SK-N-SH treated with all-trans-retinoic acid at 6 μM for 48 hours (cell line): Measurements from ENCODE around the gene DPP10.

Source experiments
- ATAC-seq: fragments of 200-7000 bp; cut with Tn5 transposase; 3 replicates; pipeline ENCODE4 v1.9.1; 2020; ENCODE audit warnings: mild to moderate bottlenecking, moderate library complexity
- ARNTL ChIP-seq: fragments of 450-650 bp; formaldehyde crosslinking; IDR thresholded peaks from 2 replicates; pipeline ENCODE4 v1.5.0; 2020; ENCODE audit warnings: low read depth, mild to moderate bottlenecking, moderate library complexity, borderline replicate concordance
- BACH2 ChIP-seq: fragments of 250-450 bp; sonication (Bioruptor Pico); IDR thresholded peaks from 2 replicates; pipeline ENCODE4 v1.9.0; 2021; ENCODE audit warnings: mild to moderate bottlenecking, borderline replicate concordance
- CREB5 ChIP-seq: fragments of 250-450 bp; sonication (Bioruptor Pico); IDR thresholded peaks from 2 replicates; pipeline ENCODE4 v1.5.1; 2020; ENCODE audit warnings: low read depth, mild to moderate bottlenecking, moderate library complexity
- CSDC2 ChIP-seq: fragments of 250-450 bp; sonication (Bioruptor Pico); IDR thresholded peaks from 2 replicates; pipeline ENCODE4 v1.5.0; 2020; ENCODE audit warnings: mild to moderate bottlenecking, moderate library complexity
- ESRRG ChIP-seq: fragments of 250-450 bp; sonication (Bioruptor Pico); IDR thresholded peaks from 2 replicates; pipeline ENCODE4 v1.6.1; 2021; ENCODE audit warnings: mild to moderate bottlenecking
- GLIS3 ChIP-seq: fragments of 250-450 bp; sonication (Bioruptor Pico); IDR thresholded peaks from 2 replicates; pipeline ENCODE4 v1.5.0; 2020; ENCODE audit warnings: mild to moderate bottlenecking, moderate library complexity
- ISL1 ChIP-seq: fragments of 250-450 bp; sonication (Bioruptor Pico); IDR thresholded peaks from 2 replicates; pipeline ENCODE4 v2.1.2; 2022; ENCODE audit warnings: mild to moderate bottlenecking, moderate library complexity
- OSR1 ChIP-seq: fragments of 250-450 bp; sonication (Bioruptor Pico); IDR thresholded peaks from 2 replicates; pipeline ENCODE4 v1.8.0; 2022; ENCODE audit warnings: moderate library complexity, mild to moderate bottlenecking, inconsistent platforms
- RARB ChIP-seq: fragments of 250-450 bp; sonication (Bioruptor Pico); IDR thresholded peaks from 2 replicates; pipeline ENCODE4 v1.8.0; 2021; ENCODE audit warnings: mild to moderate bottlenecking, moderate library complexity
- SNAI2 ChIP-seq: fragments of 250-450 bp; sonication (Bioruptor Pico); IDR thresholded peaks from 2 replicates; pipeline ENCODE4 v1.5.0; 2020; ENCODE audit warnings: mild to moderate bottlenecking, moderate library complexity
- TCF4 ChIP-seq: fragments of 250-450 bp; sonication (Bioruptor Pico); IDR thresholded peaks from 2 replicates; pipeline ENCODE4 v1.8.0; 2021; ENCODE audit warnings: mild to moderate bottlenecking, moderate library complexity, borderline replicate concordance
- TOX ChIP-seq: fragments of 250-450 bp; sonication (Bioruptor Pico); IDR thresholded peaks from 2 replicates; pipeline ENCODE4 v1.8.0; 2021; ENCODE audit warnings: mild to moderate bottlenecking, moderate library complexity, borderline replicate concordance
- ZC3H10 ChIP-seq: fragments of 250-450 bp; sonication (Bioruptor Pico); IDR thresholded peaks from 2 replicates; pipeline ENCODE4 v1.5.1; 2021; ENCODE audit warnings: mild to moderate bottlenecking, moderate library complexity
- ZFP3 ChIP-seq: fragments of 250-450 bp; sonication (Bioruptor Pico); IDR thresholded peaks from 2 replicates; pipeline ENCODE4 v1.5.0; 2020; ENCODE audit warnings: mild to moderate bottlenecking, moderate library complexity
- ZFP30 ChIP-seq: fragments of 450-650 bp; formaldehyde crosslinking; IDR thresholded peaks from 2 replicates; pipeline ENCODE4 v1.5.0; 2022; ENCODE audit warnings: mild to moderate bottlenecking, moderate library complexity
- ZNF565 ChIP-seq: fragments of 450-650 bp; formaldehyde crosslinking; conservative IDR thresholded peaks from 2 replicates; pipeline ENCODE4 v1.5.0; 2020; ENCODE audit warnings: low read depth, mild to moderate bottlenecking, moderate library complexity
- ZNF70 ChIP-seq: fragments of 450-650 bp; formaldehyde crosslinking; IDR thresholded peaks from 2 replicates; pipeline ENCODE4 v1.5.0; 2020; ENCODE audit warnings: mild to moderate bottlenecking, moderate library complexity
- ZNF8 ChIP-seq: fragments of 450-650 bp; formaldehyde crosslinking; IDR thresholded peaks from 2 replicates; pipeline ENCODE4 v1.5.0; 2020; ENCODE audit warnings: mild to moderate bottlenecking, moderate library complexity
- TF ChIP-seq, protein P1 (sequence below): fragments of 250-450 bp; sonication (Bioruptor Pico); IDR thresholded peaks from 2 replicates; pipeline ENCODE4 v1.8.0; 2021; ENCODE audit warnings: low read depth, mild to moderate bottlenecking, moderate library complexity, borderline replicate concordance
- TF ChIP-seq, protein P2 (sequence below): fragments of 250-450 bp; sonication (Bioruptor Pico); IDR thresholded peaks from 2 replicates; pipeline ENCODE4 v1.8.0; 2020; ENCODE audit warnings: mild to moderate bottlenecking, moderate library complexity, borderline replicate concordance
- TF ChIP-seq, protein P3 (sequence below): fragments of 250-450 bp; sonication (Bioruptor Pico); IDR thresholded peaks from 2 replicates; pipeline ENCODE4 v1.5.1; 2021; ENCODE audit warnings: mild to moderate bottlenecking, moderate library complexity

Gene DPP10

GRCh38 chr2:115374981-115375380 is 932.5 kb downstream of the DPP10 start:
- TF ChIP-seq ZNF8 (CRISPR knock-in tag) (no peak), RARB (CRISPR knock-in tag) (no peak), ARNTL (CRISPR knock-in tag) (no peak), ZC3H10 (CRISPR knock-in tag) (no peak), ZNF70 (CRISPR knock-in tag) (no peak), ZFP30 (CRISPR knock-in tag) (no peak), OSR1 (no peak), ISL1 (CRISPR knock-in tag) (no peak), SNAI2 (no peak), TCF4 (CRISPR knock-in tag) (no peak), TOX (CRISPR knock-in tag) (no peak), ZNF565 (CRISPR knock-in tag) (no peak), CSDC2 (CRISPR knock-in tag) (no peak), ZFP3 (no peak), ESRRG (CRISPR knock-in tag) (no peak), GLIS3 (CRISPR knock-in tag) (no peak), BACH2 (no peak)
- TF ChIP-seq, protein P1, sequence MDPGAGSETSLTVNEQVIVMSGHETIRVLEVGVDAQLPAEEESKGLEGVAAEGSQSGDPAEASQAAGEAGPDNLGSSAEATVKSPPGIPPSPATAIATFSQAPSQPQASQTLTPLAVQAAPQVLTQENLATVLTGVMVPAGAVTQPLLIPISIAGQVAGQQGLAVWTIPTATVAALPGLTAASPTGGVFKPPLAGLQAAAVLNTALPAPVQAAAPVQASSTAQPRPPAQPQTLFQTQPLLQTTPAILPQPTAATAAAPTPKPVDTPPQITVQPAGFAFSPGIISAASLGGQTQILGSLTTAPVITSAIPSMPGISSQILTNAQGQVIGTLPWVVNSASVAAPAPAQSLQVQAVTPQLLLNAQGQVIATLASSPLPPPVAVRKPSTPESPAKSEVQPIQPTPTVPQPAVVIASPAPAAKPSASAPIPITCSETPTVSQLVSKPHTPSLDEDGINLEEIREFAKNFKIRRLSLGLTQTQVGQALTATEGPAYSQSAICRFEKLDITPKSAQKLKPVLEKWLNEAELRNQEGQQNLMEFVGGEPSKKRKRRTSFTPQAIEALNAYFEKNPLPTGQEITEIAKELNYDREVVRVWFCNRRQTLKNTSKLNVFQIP: no peak
- TF ChIP-seq, protein P2, sequence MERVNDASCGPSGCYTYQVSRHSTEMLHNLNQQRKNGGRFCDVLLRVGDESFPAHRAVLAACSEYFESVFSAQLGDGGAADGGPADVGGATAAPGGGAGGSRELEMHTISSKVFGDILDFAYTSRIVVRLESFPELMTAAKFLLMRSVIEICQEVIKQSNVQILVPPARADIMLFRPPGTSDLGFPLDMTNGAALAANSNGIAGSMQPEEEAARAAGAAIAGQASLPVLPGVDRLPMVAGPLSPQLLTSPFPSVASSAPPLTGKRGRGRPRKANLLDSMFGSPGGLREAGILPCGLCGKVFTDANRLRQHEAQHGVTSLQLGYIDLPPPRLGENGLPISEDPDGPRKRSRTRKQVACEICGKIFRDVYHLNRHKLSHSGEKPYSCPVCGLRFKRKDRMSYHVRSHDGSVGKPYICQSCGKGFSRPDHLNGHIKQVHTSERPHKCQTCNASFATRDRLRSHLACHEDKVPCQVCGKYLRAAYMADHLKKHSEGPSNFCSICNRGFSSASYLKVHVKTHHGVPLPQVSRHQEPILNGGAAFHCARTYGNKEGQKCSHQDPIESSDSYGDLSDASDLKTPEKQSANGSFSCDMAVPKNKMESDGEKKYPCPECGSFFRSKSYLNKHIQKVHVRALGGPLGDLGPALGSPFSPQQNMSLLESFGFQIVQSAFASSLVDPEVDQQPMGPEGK (CRISPR knock-in tag): no peak
- TF ChIP-seq, protein P3, sequence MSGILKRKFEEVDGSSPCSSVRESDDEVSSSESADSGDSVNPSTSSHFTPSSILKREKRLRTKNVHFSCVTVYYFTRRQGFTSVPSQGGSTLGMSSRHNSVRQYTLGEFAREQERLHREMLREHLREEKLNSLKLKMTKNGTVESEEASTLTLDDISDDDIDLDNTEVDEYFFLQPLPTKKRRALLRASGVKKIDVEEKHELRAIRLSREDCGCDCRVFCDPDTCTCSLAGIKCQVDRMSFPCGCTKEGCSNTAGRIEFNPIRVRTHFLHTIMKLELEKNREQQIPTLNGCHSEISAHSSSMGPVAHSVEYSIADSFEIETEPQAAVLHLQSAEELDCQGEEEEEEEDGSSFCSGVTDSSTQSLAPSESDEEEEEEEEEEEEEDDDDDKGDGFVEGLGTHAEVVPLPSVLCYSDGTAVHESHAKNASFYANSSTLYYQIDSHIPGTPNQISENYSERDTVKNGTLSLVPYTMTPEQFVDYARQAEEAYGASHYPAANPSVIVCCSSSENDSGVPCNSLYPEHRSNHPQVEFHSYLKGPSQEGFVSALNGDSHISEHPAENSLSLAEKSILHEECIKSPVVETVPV (CRISPR knock-in tag): no peak
- TF ChIP-seq, all 23 proteins: peak for 0
- ATAC-seq: no peak

- TF ChIP-seq ESRRG (CRISPR knock-in tag) (no peak), OSR1 (no peak), ZNF70 (CRISPR knock-in tag) (no peak), ZNF8 (CRISPR knock-in tag) (no peak), TOX (CRISPR knock-in tag) (no peak), RARB (CRISPR knock-in tag) (no peak), CSDC2 (CRISPR knock-in tag) (no peak), CREB5 (no peak), SNAI2 (no peak)
- TF ChIP-seq, all 23 proteins: peak for 0
- no peak for ATAC-seq
Observed at GRCh38 chr2:115384399-115384798, 942.0 kb downstream of the DPP10 start.

- TF ChIP-seq, protein P1: no peak
- TF ChIP-seq, all 23 proteins: peak for 0
- ATAC-seq: no peak
Observed at GRCh38 chr2:115386465-115386864, 944.0 kb downstream of the DPP10 start.

DNA sequence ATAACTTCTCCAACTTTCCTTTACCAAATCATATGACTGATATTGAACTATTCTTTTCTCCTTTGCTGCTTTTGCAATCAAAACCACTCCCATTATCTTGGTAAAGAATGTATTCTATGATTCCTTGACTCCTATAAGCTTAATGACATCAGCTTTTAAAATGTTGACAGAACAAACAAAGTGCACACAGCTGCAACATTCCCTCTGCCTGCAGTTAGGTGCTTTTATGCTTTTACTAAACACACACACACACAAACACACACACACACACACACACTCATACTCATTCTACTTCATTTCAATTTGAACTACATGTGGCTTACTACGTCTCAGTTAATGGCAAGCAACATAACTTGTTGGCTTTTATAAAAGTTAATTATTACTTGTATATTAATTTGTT is 946.6 kb downstream of the DPP10 start:
- TF ChIP-seq ISL1 (CRISPR knock-in tag) (no peak), RARB (CRISPR knock-in tag) (no peak), ZC3H10 (CRISPR knock-in tag) (no peak), CSDC2 (CRISPR knock-in tag) (no peak), ZNF70 (CRISPR knock-in tag) (no peak), GLIS3 (CRISPR knock-in tag) (no peak)
- ATAC-seq: no peak
